HepG2 (cell line): ENCODE results near the gene ZNF276. TPM values are rescaled to one million over a fixed set of nuclear protein-coding genes. Genes with fewer than 3 reads are reported as not detected.

Experiments used
- ARID4A ChIP-seq: sonication (generic); formaldehyde crosslinking; IDR thresholded peaks from 2 replicates; pipeline ENCODE4 v1.5.0; 2020; ENCODE audit warnings: mild to moderate bottlenecking, missing genetic modification reagents, borderline replicate concordance
- CEBPG ChIP-seq: IDR thresholded peaks from 2 replicates; pipeline ENCODE4 v1.6.1; 2016
- CENPBD1 ChIP-seq: sonication (generic); formaldehyde crosslinking; IDR thresholded peaks from 2 replicates; pipeline ENCODE4 v1.8.0; 2022; ENCODE audit warnings: missing genetic modification reagents, low read depth, mild to moderate bottlenecking, borderline replicate concordance
- CERS6 ChIP-seq: sonication (generic); formaldehyde crosslinking; IDR thresholded peaks from 2 replicates; pipeline ENCODE4 v1.5.0; 2020; ENCODE audit warnings: missing genetic modification reagents
- ELF4 ChIP-seq: sonication (generic); formaldehyde crosslinking; IDR thresholded peaks from 2 replicates; pipeline ENCODE4 v1.5.0; 2020; ENCODE audit warnings: missing genetic modification reagents, mild to moderate bottlenecking, moderate library complexity, borderline replicate concordance
- FOSL1 ChIP-seq: sonication (generic); formaldehyde crosslinking; IDR thresholded peaks from 2 replicates; pipeline ENCODE4 v1.9.0; 2021; ENCODE audit warnings: missing genetic modification reagents, borderline replicate concordance
- GATAD1 ChIP-seq: IDR thresholded peaks from 2 replicates; pipeline ENCODE4 v1.6.1; 2016; ENCODE audit warnings: missing genetic modification reagents, missing compliant biosample characterization
- GRHL1 ChIP-seq: sonication (generic); formaldehyde crosslinking; conservative IDR thresholded peaks from 2 replicates; pipeline ENCODE4 v1.8.0; 2022; ENCODE audit warnings: missing genetic modification reagents
- HMGA1 ChIP-seq: sonication (generic); formaldehyde crosslinking; conservative IDR thresholded peaks from 2 replicates; pipeline ENCODE4 v1.4.0; 2020; ENCODE audit warnings: missing genetic modification reagents
- NFE2 ChIP-seq: sonication (generic); formaldehyde crosslinking; IDR thresholded peaks from 2 replicates; pipeline ENCODE4 v1.4.0; 2020; ENCODE audit warnings: missing genetic modification reagents
- PHB2 ChIP-seq: fragments of 450-650 bp; IDR thresholded peaks from 2 replicates; pipeline ENCODE4 v1.6.1; 2018; ENCODE audit not compliant: partially characterized antibody
- SP2 ChIP-seq: sonication (generic); formaldehyde crosslinking; IDR thresholded peaks from 2 replicates; pipeline ENCODE4 v1.5.1; 2020; ENCODE audit warnings: mild to moderate bottlenecking, missing genetic modification reagents
- TERF1 ChIP-seq: sonication (generic); formaldehyde crosslinking; IDR thresholded peaks from 2 replicates; pipeline ENCODE4 v1.8.0; 2022; ENCODE audit warnings: mild to moderate bottlenecking, missing genetic modification reagents, moderate library complexity
- XBP1 ChIP-seq: sonication (generic); formaldehyde crosslinking; IDR thresholded peaks from 2 replicates; pipeline ENCODE4 v1.5.0; 2020; ENCODE audit warnings: missing genetic modification reagents
- ZFP1 ChIP-seq: IDR thresholded peaks from 2 replicates; pipeline ENCODE4 v1.6.1; 2016
- ZNF138 ChIP-seq: sonication (generic); formaldehyde crosslinking; IDR thresholded peaks from 2 replicates; pipeline ENCODE4 v1.5.0; 2020; ENCODE audit warnings: mild to moderate bottlenecking, low read depth, missing genetic modification reagents
- ZNF17 ChIP-seq: sonication (generic); formaldehyde crosslinking; IDR thresholded peaks from 2 replicates; pipeline ENCODE4 v1.5.0; 2020; ENCODE audit warnings: mild to moderate bottlenecking, missing genetic modification reagents
- ZNF20 ChIP-seq: sonication (generic); formaldehyde crosslinking; IDR thresholded peaks from 2 replicates; pipeline ENCODE4 v1.4.0; 2020; ENCODE audit warnings: mild to moderate bottlenecking, moderate library complexity, missing genetic modification reagents
- ZNF225 ChIP-seq: sonication (generic); formaldehyde crosslinking; IDR thresholded peaks from 2 replicates; pipeline ENCODE4 v1.4.0; 2020; ENCODE audit warnings: mild to moderate bottlenecking, missing genetic modification reagents
- ZNF441 ChIP-seq: sonication (generic); formaldehyde crosslinking; IDR thresholded peaks from 2 replicates; pipeline ENCODE4 v1.7.0; 2021; ENCODE audit warnings: missing genetic modification reagents, borderline replicate concordance
- ZNF550 ChIP-seq: sonication (generic); formaldehyde crosslinking; IDR thresholded peaks from 2 replicates; pipeline ENCODE4 v1.4.0; 2020; ENCODE audit warnings: mild to moderate bottlenecking, missing genetic modification reagents, borderline replicate concordance
- ZNF772 ChIP-seq: sonication (generic); formaldehyde crosslinking; IDR thresholded peaks from 2 replicates; pipeline ENCODE4 v1.5.0; 2020; ENCODE audit warnings: mild to moderate bottlenecking, missing genetic modification reagents
- polyA plus RNA-seq, 8 experiments: library from polyadenylated mRNA; depleted of rRNA in 3 of 8; stranded (reverse) in 7 of 8; unstranded in 1 of 8; fragments of >200 nt; fragmentation: Illumina TruSeq in 4 of 8; extraction: Trizol in 4 of 8; gene quantifications; 2 replicates each; pipeline versions ENCODE4 v1.2.1 to v1.2.3, GENCODE V29; 2011 to 2016; ENCODE audit warnings: low read depth in 4 of 8, missing spikeins in 1 of 8, mixed read lengths in 1 of 8; ENCODE audit not compliant: insufficient read depth in 1 of 8
- total RNA-seq, 5 experiments: library from RNA; depleted of rRNA; stranded (reverse); fragments of >200 nt; fragmentation: Illumina TruSeq; extraction: Trizol; gene quantifications; 2 replicates each; pipeline ENCODE4 v1.2.3, GENCODE V29; 2016; ENCODE audit warnings: low read depth in 1 of 5

Gene ZNF276
- total and polyA plus RNA-seq, 2 of the 13 experiments (the other 11 are each of a cell fraction or from before 2014, with no cell fraction given): 17.7 to 18.0 TPM

DNA sequence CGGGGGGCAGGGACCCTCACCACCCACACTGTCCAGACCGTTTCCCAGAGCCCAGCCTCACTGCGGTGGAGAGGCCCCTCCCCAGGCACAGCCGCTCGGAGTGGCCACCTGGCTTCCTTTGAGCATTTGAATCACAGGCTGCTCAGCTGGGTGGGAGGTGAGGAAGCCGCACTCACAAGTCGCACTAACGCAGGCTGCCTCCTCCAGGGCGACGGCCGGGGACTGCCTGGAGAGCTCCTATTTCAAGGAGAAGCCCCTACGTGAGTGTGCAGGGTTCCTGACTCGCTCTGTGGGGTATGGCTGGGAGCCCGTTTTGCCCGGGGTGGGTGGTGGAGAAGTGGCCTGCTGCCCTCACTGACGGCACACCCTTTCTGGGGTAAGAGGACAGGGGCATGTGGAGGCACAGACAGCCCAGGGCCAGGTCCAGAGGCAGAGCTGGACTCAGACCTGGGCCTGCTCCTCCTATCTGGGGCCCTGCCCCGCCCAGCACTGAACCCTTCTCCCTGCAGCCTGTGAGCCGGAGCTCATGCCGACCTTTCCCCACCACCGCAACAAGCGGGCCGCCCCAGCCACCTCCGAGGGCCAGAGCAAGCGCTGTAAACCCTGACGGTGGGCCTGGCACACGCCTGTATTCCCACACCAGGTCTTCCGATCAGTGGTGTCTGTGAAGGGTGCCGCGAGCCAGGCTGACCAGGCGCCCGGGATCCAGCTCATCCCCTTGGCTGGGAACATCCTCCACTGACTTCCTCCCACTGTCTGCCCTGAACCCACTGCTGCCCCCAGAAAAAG lies 26.1 kb upstream of the ZNF276 start (continued):
- TF ChIP-seq CEBPG (CRISPR knock-in tag): no peak
- no peak for TF ChIP-seq GRHL1
- no peak for TF ChIP-seq ELF4 (CRISPR knock-in tag)
- no peak for TF ChIP-seq PHB2
- no peak for TF ChIP-seq ZNF225 (CRISPR knock-in tag)
- TF ChIP-seq SP2: no peak
- no peak for TF ChIP-seq XBP1 (CRISPR knock-in tag)
- TF ChIP-seq TERF1: no peak
- peak; percentile 69 for TF ChIP-seq ARID4A (CRISPR knock-in tag)
- no peak for TF ChIP-seq NFE2 (CRISPR knock-in tag)
- no peak for TF ChIP-seq FOSL1 (CRISPR knock-in tag)
- TF ChIP-seq CERS6 (CRISPR knock-in tag): no peak
- TF ChIP-seq HMGA1 (CRISPR knock-in tag): no peak
- no peak for TF ChIP-seq ZNF550 (CRISPR knock-in tag)
- TF ChIP-seq ZFP1: no peak
- TF ChIP-seq ZNF20: no peak
- 0 out of 2 replicates have a peak, but pooled peaks have one; percentile 59 for TF ChIP-seq ZNF138 (CRISPR knock-in tag)
- TF ChIP-seq GATAD1 (CRISPR knock-in tag): peak; percentile 13; the same call in 1 of the 2 replicates
- TF ChIP-seq ZNF441 (CRISPR knock-in tag): no peak
- TF ChIP-seq CENPBD1 (CRISPR knock-in tag): no peak
- TF ChIP-seq ZNF772 (CRISPR knock-in tag): peak; percentile 88; the same call in 1 of the 2 replicates
- no peak for TF ChIP-seq ZNF17 (CRISPR knock-in tag)
